ENCODE results near the gene ACOXL. TPM values are rescaled to one million over a fixed set of nuclear protein-coding genes. Genes with fewer than 3 reads are reported as not detected.

Gene ACOXL
- total RNA-seq, 4 donors from 2014 or later = 0.64 TPM; not detected in 3

GRCh38 chr2:110712737-110713136 is 19.6 kb upstream of the ACOXL start:
- no peak for TF ChIP-seq POLR2A (IDR thresholded peaks at IDR 0.05)
- TF ChIP-seq EP300 (IDR thresholded peaks at IDR 0.05) = no peak
- no peak for TF ChIP-seq POLR2AphosphoS5 (IDR thresholded peaks at IDR 0.05)
- no peak for TF ChIP-seq CTCF (IDR thresholded peaks at IDR 0.05)
- no peak overlapping the region for H3K27ac ChIP-seq
- no peaks in the 10 kb centered on the region for H3K9me3 ChIP-seq
- no peak overlapping the region for H3K4me3 ChIP-seq
- peaks cover 14% of the 10 kb centered on the region for H3K27me3 ChIP-seq
- WGBS = 100% methylated on average over 1 of the region's 1 CpG
- DNase-seq (ENCODE audit: low spot score in 2 of 2) = no peak
- H3K4me1 ChIP-seq = no peaks in the 10 kb centered on the region
- no peaks in the 10 kb centered on the region for H3K36me3 ChIP-seq

GRCh38 chr2:110713513-110714362 is 18.6 kb upstream of the ACOXL start:
- no peak for DNase-seq (ENCODE audit: low spot score in 2 of 2)
- TF ChIP-seq POLR2A (IDR thresholded peaks at IDR 0.05) (no peak), CTCF (IDR thresholded peaks at IDR 0.05) (no peak), POLR2AphosphoS5 (IDR thresholded peaks at IDR 0.05) (no peak), EP300 (IDR thresholded peaks at IDR 0.05) (no peak)
- 81% methylated on average over 6 of the region's 6 CpGs for WGBS

GRCh38 chr2:110714452-110715224 is 17.7 kb upstream of the ACOXL start:
- DNase-seq (ENCODE audit: low spot score in 2 of 2) = no peak
- H3K36me3 ChIP-seq = no peaks in the 10 kb centered on the region
- no peak overlapping the region for H3K27ac ChIP-seq
- no peak overlapping the region for H3K4me3 ChIP-seq
- no peaks in the 10 kb centered on the region for H3K4me1 ChIP-seq
- WGBS = 52% methylated on average over 6 of the region's 6 CpGs
- H3K27me3 ChIP-seq = peaks cover 14% of the 10 kb centered on the region
- no peaks in the 10 kb centered on the region for H3K9me3 ChIP-seq
- no peak for TF ChIP-seq EP300 (IDR thresholded peaks at IDR 0.05)

More at GRCh38 chr2:110713513-110714362, 18.6 kb upstream of the ACOXL start:
- Histone ChIP-seq H3K36me3 (no peaks in the 10 kb centered on the region), H3K9me3 (no peaks in the 10 kb centered on the region), H3K27me3 (peaks cover 14% of the 10 kb centered on the region), H3K4me3 (no peak overlapping the region), H3K27ac (no peak overlapping the region), H3K4me1 (no peaks in the 10 kb centered on the region)

- no peaks in the 10 kb centered on the region for H3K4me1 ChIP-seq
- WGBS = 58% methylated on average over 3 of the region's 3 CpGs
- peaks cover 10% of the 10 kb centered on the region for H3K27me3 ChIP-seq
- DNase-seq (ENCODE audit: low spot score in 2 of 2) = no peak
- no peaks in the 10 kb centered on the region for H3K36me3 ChIP-seq
- TF ChIP-seq EP300 (IDR thresholded peaks at IDR 0.05) (no peak), CTCF (IDR thresholded peaks at IDR 0.05) (no peak), POLR2AphosphoS5 (IDR thresholded peaks at IDR 0.05) (no peak)
- no peak overlapping the region for H3K4me3 ChIP-seq
- no peak overlapping the region for H3K27ac ChIP-seq
- no peaks in the 10 kb centered on the region for H3K9me3 ChIP-seq
Observed at GRCh38 chr2:110716959-110717645, 15.3 kb upstream of the ACOXL start.

GRCh38 chr2:110717734-110718133 is 14.6 kb upstream of the ACOXL start:
- Histone ChIP-seq H3K27me3 (peaks cover 7% of the 10 kb centered on the region), H3K27ac (no peak overlapping the region), H3K4me1 (no peaks in the 10 kb centered on the region), H3K4me3 (no peak overlapping the region), H3K9me3 (no peaks in the 10 kb centered on the region), H3K36me3 (no peaks in the 10 kb centered on the region)
- WGBS = 29% methylated on average over 4 of the region's 4 CpGs
- TF ChIP-seq CTCF (IDR thresholded peaks at IDR 0.05) (no peak), EP300 (IDR thresholded peaks at IDR 0.05) (no peak), POLR2AphosphoS5 (IDR thresholded peaks at IDR 0.05) (no peak), POLR2A (IDR thresholded peaks at IDR 0.05) (no peak)
- no peak for DNase-seq (ENCODE audit: low spot score in 2 of 2)
